Measurements from ENCODE around the gene CDC6.

GRCh38 chr17:40307740-40308239 is 20.1 kb downstream of the CDC6 start:
- TF ChIP-seq CTCF (IDR thresholded peaks at IDR 0.05) (no peak), POLR2A (IDR thresholded peaks at IDR 0.05) (no peak), POLR2AphosphoS5 (IDR thresholded peaks at IDR 0.05) (no peak)

All from breast epithelium (tissue), 3 donors.